Neuronal stem cell (in vitro differentiated cells): Measurements from ENCODE around the gene INKA2.
"Not testable (repeated sequence)": the region's sequence is repeated elsewhere in the genome, so short reads cannot be mapped to it uniquely, and the experiment has no call there.

Source experiments
- DNase-seq: peaks from one replicate; pipeline ENCODE4 v3.0.0-alpha.2; 2013; ENCODE audit warnings: low spot score
- H2AFZ ChIP-seq: one replicate; pipeline ENCODE4 v1.6.1; 2013; ENCODE audit warnings: mild to moderate bottlenecking, low read length, inconsistent platforms
- H2AK5ac ChIP-seq: 2 replicates; pipeline ENCODE4 v1.6.1; 2013; ENCODE audit warnings: low read depth, mild to moderate bottlenecking, inconsistent platforms, low read length, moderate library complexity, mixed read lengths
- H2BK120ac ChIP-seq: 2 replicates; pipeline ENCODE4 v1.6.1; 2013; ENCODE audit warnings: low read depth, mild to moderate bottlenecking, inconsistent platforms, low read length, moderate library complexity, mixed read lengths
- H2BK12ac ChIP-seq: one replicate; pipeline ENCODE4 v1.6.1; 2013; ENCODE audit warnings: low read length, inconsistent platforms
- H2BK15ac ChIP-seq: 2 replicates; pipeline ENCODE4 v1.6.1; 2013; ENCODE audit warnings: mild to moderate bottlenecking, low read length, inconsistent platforms, mixed read lengths
- H2BK5ac ChIP-seq: one replicate; pipeline ENCODE4 v1.6.1; 2013; ENCODE audit warnings: inconsistent platforms, mild to moderate bottlenecking, low read length, moderate library complexity
- H3K14ac ChIP-seq: one replicate; pipeline ENCODE4 v1.6.1; 2013; ENCODE audit warnings: low read length, inconsistent platforms
- H3K18ac ChIP-seq: 2 replicates; pipeline ENCODE4 v1.6.1; 2013; ENCODE audit warnings: low read length, inconsistent platforms
- H3K23ac ChIP-seq: 2 replicates; pipeline ENCODE4 v1.6.1; 2013; ENCODE audit warnings: low read depth, mild to moderate bottlenecking, mixed read lengths, low read length, inconsistent platforms; ENCODE audit not compliant: poor library complexity
- H3K27ac ChIP-seq: replicated peaks from 3 replicates; pipeline ENCODE4 v1.5.1; 2013; ENCODE audit warnings: low read length, inconsistent platforms
- H3K27me3 ChIP-seq, 3 experiments: 2 replicates each; pipeline ENCODE4 v1.6.1; 2013; ENCODE audit warnings: low read length in 3 of 3, mild to moderate bottlenecking in 2 of 3, inconsistent platforms in 1 of 3, low read depth in 1 of 3, mixed read lengths in 1 of 3, moderate library complexity in 1 of 3; ENCODE audit not compliant: control insufficient read depth in 3 of 3, insufficient read depth in 3 of 3
- H3K36me3 ChIP-seq, 2 donors: replicated peaks in 1 of 2; 2 replicates each; pipeline ENCODE4 v1.6.1; 2013; ENCODE audit warnings: low read length in 2 of 2; ENCODE audit not compliant: control insufficient read depth in 2 of 2, insufficient read depth in 2 of 2
- H3K4ac ChIP-seq: 2 replicates; pipeline ENCODE4 v1.6.1; 2013; ENCODE audit warnings: inconsistent platforms, mild to moderate bottlenecking, low read length, moderate library complexity
- H3K4me1 ChIP-seq, 2 donors: 1 replicate in 1 of 2; 2 replicates in 1 of 2; pipeline ENCODE4 v1.6.1; 2013; ENCODE audit warnings: low read length in 2 of 2, low read depth in 1 of 2; ENCODE audit not compliant: control insufficient read depth in 2 of 2, insufficient read depth in 1 of 2
- H3K4me2 ChIP-seq: one replicate; pipeline ENCODE4 v1.6.1; 2013; ENCODE audit warnings: mild to moderate bottlenecking, low read length, inconsistent platforms; ENCODE audit not compliant: insufficient read depth, poor library complexity, severe bottlenecking
- H3K4me3 ChIP-seq, 2 donors: 2 replicates each; pipeline ENCODE4 v1.5.1; 2013; ENCODE audit warnings: low read length in 2 of 2, mild to moderate bottlenecking in 2 of 2, inconsistent platforms in 1 of 2, moderate library complexity in 1 of 2
- H3K79me1 ChIP-seq: one replicate; pipeline ENCODE4 v1.6.1; 2013; ENCODE audit warnings: low read depth, mild to moderate bottlenecking, inconsistent platforms, low read length, moderate library complexity
- H3K9ac ChIP-seq: one replicate; pipeline ENCODE4 v1.6.1; 2013; ENCODE audit warnings: mild to moderate bottlenecking, low read depth, low read length, inconsistent platforms; ENCODE audit not compliant: poor library complexity
- H3K9me3 ChIP-seq, 2 donors: replicated peaks in 1 of 2; 2 replicates each; pipeline versions ENCODE3 to v1.6.1; 2013; ENCODE audit warnings: low read length in 2 of 2, mild to moderate bottlenecking in 2 of 2, inconsistent platforms in 1 of 2, low read depth in 1 of 2, mixed read lengths in 1 of 2, moderate library complexity in 1 of 2; ENCODE audit not compliant: control insufficient read depth in 2 of 2, insufficient read depth in 1 of 2
- H4K8ac ChIP-seq: one replicate; pipeline ENCODE4 v1.6.1; 2013; ENCODE audit warnings: low read depth, mild to moderate bottlenecking, inconsistent platforms, low read length, moderate library complexity
- H4K91ac ChIP-seq: one replicate; pipeline ENCODE4 v1.6.1; 2013; ENCODE audit warnings: low read length, low read depth, mild to moderate bottlenecking, inconsistent platforms; ENCODE audit not compliant: poor library complexity
- WGBS, 2 donors: extraction: QIAGEN DNeasy Blood & Tissue Kit; methylation state at CpG; one replicate each; pipeline ENCODE4 v1.1.7; 2013; ENCODE audit warnings: missing lambda C conversion rate in 2 of 2, mixed read lengths in 1 of 2; ENCODE audit not compliant: insufficient read length in 2 of 2, insufficient replicate concordance in 1 of 2; ENCODE audit errors: extremely low coverage in 2 of 2; 5-methylcytosine and 5-hydroxymethylcytosine counted together

INKA2 gene

GRCh38 chr1:111742938-111743549 lies 3.8 kb upstream of the INKA2 start:
- H2BK15ac ChIP-seq: no peak overlapping the region
- peak overlapping the region; percentile 10 for H2BK120ac ChIP-seq
- H3K4ac ChIP-seq: no peak overlapping the region
- no peak overlapping the region for H3K27ac ChIP-seq
- H2BK5ac ChIP-seq: no peak overlapping the region
- peaks cover 2% of the 10 kb centered on the region for H3K79me1 ChIP-seq
- no peak overlapping the region for H2AFZ ChIP-seq
- H3K9ac ChIP-seq: no peak overlapping the region
- H3K9me3 ChIP-seq: no peaks in the 10 kb centered on the region
- DNase-seq: no peak
- no peak overlapping the region for H3K4me3 ChIP-seq
- no peak overlapping the region for H4K8ac ChIP-seq
- WGBS, 2 donors: no CpG with 5 or more reads among the region's 5 CpGs
- H3K4me2 ChIP-seq: no peak overlapping the region
- no peak overlapping the region for H4K91ac ChIP-seq
- no peak overlapping the region for H2BK12ac ChIP-seq
- H3K27me3 ChIP-seq: peaks cover 0 to 2% (median 0%) of the 10 kb centered on the region in 3 experiments
- H2AK5ac ChIP-seq: no peak overlapping the region
- peaks cover 2 to 9% of the 10 kb centered on the region in 2 donors for H3K4me1 ChIP-seq
- H3K18ac ChIP-seq: no peak overlapping the region
- H3K14ac ChIP-seq: no peak overlapping the region
- H3K23ac ChIP-seq: no peak overlapping the region
- H3K36me3 ChIP-seq: no peaks in the 10 kb centered on the region

GRCh38 chr1:111742292-111742691 lies 3.1 kb upstream of the INKA2 start:
- not testable (repeated sequence) for H3K79me1 ChIP-seq, H3K4me2 ChIP-seq, H2AK5ac ChIP-seq, H2BK15ac ChIP-seq, H3K4ac ChIP-seq, H3K14ac ChIP-seq, H4K8ac ChIP-seq, H2BK5ac ChIP-seq, H3K27me3 ChIP-seq, DNase-seq, H3K36me3 ChIP-seq, H3K27ac ChIP-seq, H3K9me3 ChIP-seq, H2AFZ ChIP-seq, H3K9ac ChIP-seq, H2BK12ac ChIP-seq, H3K23ac ChIP-seq, H3K4me3 ChIP-seq, H2BK120ac ChIP-seq, H3K18ac ChIP-seq, H4K91ac ChIP-seq
- no CpG with 5 or more reads among the region's 14 CpGs for WGBS, 2 donors
- peaks cover 10 to 12% of the 10 kb centered on the region in 2 donors for H3K4me1 ChIP-seq

- Histone ChIP-seq H2BK5ac (no peak overlapping the region), H3K9me3 (no peaks in the 10 kb centered on the region), H3K9ac (peak overlapping the region; percentile 75), H2BK120ac (no peak overlapping the region), H3K79me1 (peaks cover 4% of the 10 kb centered on the region), H2AK5ac (no peak overlapping the region), H3K14ac (no peak overlapping the region), H3K18ac (peak overlapping the region; percentile 88), H2BK12ac (no peak overlapping the region), H3K27ac (peak overlapping the region; percentile 90), H2AFZ (peak overlapping the region; percentile 94), H3K27me3 (peaks cover 0 to 2% (median 0%) of the 10 kb centered on the region in 3 experiments), H3K23ac (no peak overlapping the region), H3K4me3 (peak overlapping the region; percentile 55 to 66), H4K8ac (no peak overlapping the region), H3K4me2 (peak overlapping the region; percentile 98), H3K4me1 (peaks cover 27 to 31% of the 10 kb centered on the region in 2 donors), H3K36me3 (no peaks in the 10 kb centered on the region), H3K4ac (no peak overlapping the region), H2BK15ac (no peak overlapping the region), H4K91ac (peak overlapping the region; percentile 40)
- DNase-seq: peak; percentile 85
- WGBS, 2 donors: no CpG with 5 or more reads among the region's 63 CpGs
Observed at GRCh38 chr1:111739925-111740765, 950 bp upstream of the INKA2 start.
